NB4 (cell line): ENCODE measurements around the gene CCR5AS.

ENCODE experiments used
- MYC ChIP-seq: IDR thresholded peaks from 2 replicates; pipeline ENCODE4 v1.6.1; 2011; ENCODE audit warnings: low read depth, low read length
- POLR2A ChIP-seq: IDR thresholded peaks from 2 replicates; pipeline ENCODE4 v1.6.1; 2011; ENCODE audit warnings: mild to moderate bottlenecking; ENCODE audit not compliant: insufficient read length; ENCODE audit errors: extremely low read depth
- TF ChIP-seq, protein P1 (sequence below): IDR thresholded peaks from one replicate; pipeline ENCODE4 v1.5.1; 2012; ENCODE audit warnings: low read depth, low read length
- TF ChIP-seq, protein P2 (sequence below): IDR thresholded peaks from 2 replicates; pipeline ENCODE4 v1.6.1; 2011; ENCODE audit warnings: low read depth, low read length

DNA sequence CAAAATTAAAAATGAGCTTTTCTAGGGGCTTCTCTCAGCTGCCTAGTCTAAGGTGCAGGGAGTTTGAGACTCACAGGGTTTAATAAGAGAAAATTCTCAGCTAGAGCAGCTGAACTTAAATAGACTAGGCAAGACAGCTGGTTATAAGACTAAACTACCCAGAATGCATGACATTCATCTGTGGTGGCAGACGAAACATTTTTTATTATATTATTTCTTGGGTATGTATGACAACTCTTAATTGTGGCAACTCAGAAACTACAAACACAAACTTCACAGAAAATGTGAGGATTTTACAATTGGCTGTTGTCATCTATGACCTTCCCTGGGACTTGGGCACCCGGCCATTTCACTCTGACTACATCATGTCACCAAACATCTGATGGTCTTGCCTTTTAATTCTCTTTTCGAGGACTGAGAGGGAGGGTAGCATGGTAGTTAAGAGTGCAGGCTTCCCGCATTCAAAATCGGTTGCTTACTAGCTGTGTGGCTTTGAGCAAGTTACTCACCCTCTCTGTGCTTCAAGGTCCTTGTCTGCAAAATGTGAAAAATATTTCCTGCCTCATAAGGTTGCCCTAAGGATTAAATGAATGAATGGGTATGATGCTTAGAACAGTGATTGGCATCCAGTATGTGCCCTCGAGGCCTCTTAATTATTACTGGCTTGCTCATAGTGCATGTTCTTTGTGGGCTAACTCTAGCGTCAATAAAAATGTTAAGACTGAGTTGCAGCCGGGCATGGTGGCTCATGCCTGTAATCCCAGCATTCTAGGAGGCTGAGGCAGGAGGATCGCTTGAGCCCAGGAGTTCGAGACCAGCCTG is 35.1 kb downstream of the CCR5AS start:
- TF ChIP-seq, protein P1, sequence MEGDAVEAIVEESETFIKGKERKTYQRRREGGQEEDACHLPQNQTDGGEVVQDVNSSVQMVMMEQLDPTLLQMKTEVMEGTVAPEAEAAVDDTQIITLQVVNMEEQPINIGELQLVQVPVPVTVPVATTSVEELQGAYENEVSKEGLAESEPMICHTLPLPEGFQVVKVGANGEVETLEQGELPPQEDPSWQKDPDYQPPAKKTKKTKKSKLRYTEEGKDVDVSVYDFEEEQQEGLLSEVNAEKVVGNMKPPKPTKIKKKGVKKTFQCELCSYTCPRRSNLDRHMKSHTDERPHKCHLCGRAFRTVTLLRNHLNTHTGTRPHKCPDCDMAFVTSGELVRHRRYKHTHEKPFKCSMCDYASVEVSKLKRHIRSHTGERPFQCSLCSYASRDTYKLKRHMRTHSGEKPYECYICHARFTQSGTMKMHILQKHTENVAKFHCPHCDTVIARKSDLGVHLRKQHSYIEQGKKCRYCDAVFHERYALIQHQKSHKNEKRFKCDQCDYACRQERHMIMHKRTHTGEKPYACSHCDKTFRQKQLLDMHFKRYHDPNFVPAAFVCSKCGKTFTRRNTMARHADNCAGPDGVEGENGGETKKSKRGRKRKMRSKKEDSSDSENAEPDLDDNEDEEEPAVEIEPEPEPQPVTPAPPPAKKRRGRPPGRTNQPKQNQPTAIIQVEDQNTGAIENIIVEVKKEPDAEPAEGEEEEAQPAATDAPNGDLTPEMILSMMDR = no peak
- TF ChIP-seq POLR2A (no peak), MYC (no peak)
- TF ChIP-seq, protein P2, sequence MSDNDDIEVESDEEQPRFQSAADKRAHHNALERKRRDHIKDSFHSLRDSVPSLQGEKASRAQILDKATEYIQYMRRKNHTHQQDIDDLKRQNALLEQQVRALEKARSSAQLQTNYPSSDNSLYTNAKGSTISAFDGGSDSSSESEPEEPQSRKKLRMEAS = no peak
